Esophagus squamous epithelium (tissue), 5 donors: ENCODE data around the gene KRT72. TPM values are rescaled to one million over a fixed set of nuclear protein-coding genes. Genes with fewer than 3 reads are reported as not detected.

Source experiments
- DNase-seq: peaks from one replicate; lab custom pipeline; 2025; lab: John Stamatoyannopoulos, UW
- H3K27ac ChIP-seq, 4 donors: fragments of 200-600 bp; sonication (generic); one replicate each; pipeline ENCODE4 v1.5.1; 2016 to 2019; ENCODE audit warnings: mild to moderate bottlenecking in 1 of 4
- H3K27me3 ChIP-seq, 4 donors: fragments of 200-600 bp; sonication (generic); 1 replicate in 3 of 4; 2 replicates in 1 of 4; pipeline versions ENCODE4 v1.5.1 to v1.6.0; 2017 to 2021; ENCODE audit warnings: antibody characterized with exemption in 1 of 4
- H3K36me3 ChIP-seq, 3 donors: fragments of 200-600 bp; sonication (generic); one replicate each; pipeline ENCODE4 v1.5.1; 2016 to 2019
- H3K4me1 ChIP-seq, 3 donors: fragments of 200-600 bp; sonication (generic); one replicate each; pipeline ENCODE4 v1.5.1; 2017 to 2019
- H3K4me3 ChIP-seq, 4 donors: fragments of 200-600 bp; sonication (generic); 1 replicate in 3 of 4; 2 replicates in 1 of 4; pipeline ENCODE4 v1.5.1; 2016 to 2019; ENCODE audit warnings: mild to moderate bottlenecking in 2 of 4, moderate library complexity in 1 of 4
- H3K9me3 ChIP-seq, 3 donors: fragments of 200-600 bp; sonication (generic); one replicate each; pipeline ENCODE4 v1.5.1; 2016 to 2019
- POLR2A ChIP-seq, 4 donors: fragments of 450-650 bp; IDR thresholded peaks; one replicate each; pipeline ENCODE4 v1.6.1; 2017; ENCODE audit warnings: antibody characterized with exemption in 4 of 4, mild to moderate bottlenecking in 4 of 4, moderate library complexity in 3 of 4
- WGBS, 2 donors: methylation state at CpG; one replicate each; pipeline ENCODE4 v1.1.5; 2018; 5-methylcytosine and 5-hydroxymethylcytosine counted together
- intact Hi-C: fragments of 100-400 bp; cut with DNase I; formaldehyde crosslinking; loops from one replicate; pipeline ENCODE4 v1.15.0; 2022
- total RNA-seq, 4 donors: library from RNA; depleted of rRNA; stranded (reverse); fragments of >200 nt; gene quantifications; one replicate each; pipeline ENCODE4 v1.1.0, GENCODE V29; 2016
- TF ChIP-seq, protein P1 (sequence below), 6 experiments: fragments of 450-650 bp in 4 of 6; fragments of 200-600 bp in 2 of 6; sonication (generic) in 2 of 6; IDR thresholded peaks; one replicate each; pipeline ENCODE4 v1.5.1; 2016 to 2019; ENCODE audit warnings: antibody characterized with exemption in 6 of 6, mild to moderate bottlenecking in 4 of 6, moderate library complexity in 4 of 6
- donor health status: DM: yes; HTN: yes; CAD: no.

The KRT72 gene
- total RNA-seq, 4 donors from 2014 or later: not detected

DNA sequence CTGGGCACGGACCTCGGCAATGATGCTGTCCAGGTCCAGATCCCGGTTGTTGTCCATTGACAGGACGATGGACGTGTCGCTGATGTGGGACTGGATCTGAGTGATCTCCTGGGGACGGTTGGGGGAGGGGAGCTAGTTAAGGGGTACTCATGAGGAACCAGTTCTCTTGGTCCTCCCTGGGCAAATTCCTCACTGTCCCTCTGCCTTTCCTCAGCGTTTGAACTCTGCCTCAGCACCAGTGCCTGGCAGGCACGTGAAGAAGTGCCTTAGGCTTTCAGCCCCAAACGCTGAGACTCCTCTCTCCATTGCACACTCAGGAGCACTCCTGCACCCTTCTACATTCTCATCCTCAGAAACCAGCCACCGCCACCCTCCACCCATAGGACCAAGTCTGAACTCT is 9.7 kb downstream of the KRT72 start:
- Histone ChIP-seq H3K27me3 (peaks cover 0 to 18% (median 0%) of the 10 kb centered on the region in 4 donors), H3K9me3 (no peaks in the 10 kb centered on the region), H3K27ac (no peak overlapping the region), H3K4me3 (no peak overlapping the region), H3K36me3 (no peaks in the 10 kb centered on the region), H3K4me1 (no peaks in the 10 kb centered on the region)
- DNase-seq: no peak
- no peak for TF ChIP-seq POLR2A (IDR thresholded peaks at IDR 0.05)
- TF ChIP-seq, protein P1, sequence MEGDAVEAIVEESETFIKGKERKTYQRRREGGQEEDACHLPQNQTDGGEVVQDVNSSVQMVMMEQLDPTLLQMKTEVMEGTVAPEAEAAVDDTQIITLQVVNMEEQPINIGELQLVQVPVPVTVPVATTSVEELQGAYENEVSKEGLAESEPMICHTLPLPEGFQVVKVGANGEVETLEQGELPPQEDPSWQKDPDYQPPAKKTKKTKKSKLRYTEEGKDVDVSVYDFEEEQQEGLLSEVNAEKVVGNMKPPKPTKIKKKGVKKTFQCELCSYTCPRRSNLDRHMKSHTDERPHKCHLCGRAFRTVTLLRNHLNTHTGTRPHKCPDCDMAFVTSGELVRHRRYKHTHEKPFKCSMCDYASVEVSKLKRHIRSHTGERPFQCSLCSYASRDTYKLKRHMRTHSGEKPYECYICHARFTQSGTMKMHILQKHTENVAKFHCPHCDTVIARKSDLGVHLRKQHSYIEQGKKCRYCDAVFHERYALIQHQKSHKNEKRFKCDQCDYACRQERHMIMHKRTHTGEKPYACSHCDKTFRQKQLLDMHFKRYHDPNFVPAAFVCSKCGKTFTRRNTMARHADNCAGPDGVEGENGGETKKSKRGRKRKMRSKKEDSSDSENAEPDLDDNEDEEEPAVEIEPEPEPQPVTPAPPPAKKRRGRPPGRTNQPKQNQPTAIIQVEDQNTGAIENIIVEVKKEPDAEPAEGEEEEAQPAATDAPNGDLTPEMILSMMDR (IDR thresholded peaks at IDR 0.05): no peak
- 86 to 91% methylated on average over 11 of the region's 11 CpGs for WGBS, 2 donors
- intact Hi-C loops: no loop called here

DNA sequence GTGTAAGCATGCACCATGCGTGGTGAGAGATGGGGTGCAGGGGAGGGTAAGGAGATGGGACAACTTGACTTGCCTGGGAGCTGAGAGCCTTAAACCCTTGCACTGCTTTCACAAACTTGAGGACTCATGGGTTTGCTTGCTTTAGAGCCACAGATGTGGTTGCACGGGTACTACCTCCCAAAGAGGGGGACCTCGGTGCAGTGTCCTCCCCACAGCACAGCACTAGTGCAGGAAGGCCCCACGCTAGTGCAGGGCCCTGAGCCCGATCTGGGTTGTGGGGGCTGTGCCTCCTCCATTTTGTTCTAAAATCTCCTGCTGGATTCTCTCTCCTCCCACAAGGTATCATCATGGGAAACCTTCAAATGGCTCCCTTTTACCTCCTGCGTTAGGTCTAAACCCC is 11.2 kb downstream of the KRT72 start:
- no peaks in the 10 kb centered on the region for H3K36me3 ChIP-seq
- H3K27me3 ChIP-seq: peaks cover 0 to 18% (median 0%) of the 10 kb centered on the region in 4 donors
- intact Hi-C loops: no loop called here
- DNase-seq: no peak
- WGBS, 2 donors: 77 to 95% methylated on average over 5 of the region's 6 CpGs
- no peaks in the 10 kb centered on the region for H3K9me3 ChIP-seq
- no peaks in the 10 kb centered on the region for H3K4me1 ChIP-seq
- TF ChIP-seq POLR2A (IDR thresholded peaks at IDR 0.05): no peak
- TF ChIP-seq, protein P1 (IDR thresholded peaks at IDR 0.05): no peak
- no peak overlapping the region for H3K4me3 ChIP-seq
- no peak overlapping the region for H3K27ac ChIP-seq

DNA sequence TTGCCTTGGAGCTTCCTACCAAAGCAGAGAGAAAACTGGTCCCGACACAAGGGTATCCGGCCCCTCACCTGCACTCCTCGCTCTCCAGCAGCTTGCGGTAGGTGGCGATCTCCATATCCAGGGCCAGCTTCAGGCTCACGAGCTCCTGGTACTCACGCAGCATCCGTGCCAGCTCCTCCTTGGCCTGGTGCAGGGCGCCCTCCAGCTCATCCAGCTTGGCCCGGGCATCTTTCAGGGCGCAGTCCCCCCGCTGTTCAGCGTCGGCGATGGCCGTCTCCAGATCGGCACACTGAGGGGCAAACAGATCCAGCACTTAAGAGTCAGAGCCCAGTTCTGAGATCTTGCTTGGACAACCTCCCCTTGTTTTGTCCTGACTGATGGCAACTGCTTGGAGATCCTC is 13.7 kb downstream of the KRT72 start:
- WGBS, 2 donors: 84 to 92% methylated on average over 10 to 14 of the region's 17 CpGs
- intact Hi-C loops: no loop called here
- Histone ChIP-seq H3K27me3 (peaks cover 0 to 9% (median 0%) of the 10 kb centered on the region in 4 donors), H3K4me3 (no peak overlapping the region), H3K36me3 (no peaks in the 10 kb centered on the region), H3K9me3 (no peaks in the 10 kb centered on the region), H3K27ac (no peak overlapping the region), H3K4me1 (peaks cover 0 to 8% (median 4%) of the 10 kb centered on the region in 3 donors)
- DNase-seq: no peak
- TF ChIP-seq, protein P1 (IDR thresholded peaks at IDR 0.05): no peak
- TF ChIP-seq POLR2A (IDR thresholded peaks at IDR 0.05): no peak

DNA sequence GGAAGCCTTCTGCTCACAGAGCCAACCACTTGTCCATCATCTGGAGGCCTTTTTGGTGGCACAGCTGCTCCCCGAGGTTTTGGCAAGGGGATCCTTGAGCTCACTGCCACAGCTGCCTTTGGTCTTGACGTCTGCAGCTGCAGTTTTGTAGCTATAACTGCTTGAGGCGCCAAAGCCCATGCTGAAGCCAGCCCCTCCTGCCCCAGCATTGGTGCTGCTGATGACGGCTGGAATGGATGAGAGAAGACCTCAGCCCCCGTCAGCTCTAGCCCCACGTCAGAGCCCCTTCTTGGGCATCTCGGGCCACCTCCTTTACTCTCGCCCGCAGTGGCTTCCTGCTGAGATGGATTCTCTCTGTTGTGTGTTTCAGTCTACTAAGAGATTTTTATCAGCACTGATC is 15.3 kb downstream of the KRT72 start:
- H3K27me3 ChIP-seq: no peaks in the 10 kb centered on the region
- H3K36me3 ChIP-seq: no peaks in the 10 kb centered on the region
- 72 to 74% methylated on average over 8 to 9 of the region's 9 CpGs for WGBS, 2 donors
- no peak overlapping the region for H3K4me3 ChIP-seq
- no peak overlapping the region for H3K27ac ChIP-seq
- intact Hi-C loops: no loop called here
- no peaks in the 10 kb centered on the region for H3K9me3 ChIP-seq
- no peak for TF ChIP-seq POLR2A (IDR thresholded peaks at IDR 0.05)
- TF ChIP-seq, protein P1 (IDR thresholded peaks at IDR 0.05): no peak
- H3K4me1 ChIP-seq: peaks cover 12 to 24% (median 18%) of the 10 kb centered on the region in 3 donors
- DNase-seq: no peak

DNA sequence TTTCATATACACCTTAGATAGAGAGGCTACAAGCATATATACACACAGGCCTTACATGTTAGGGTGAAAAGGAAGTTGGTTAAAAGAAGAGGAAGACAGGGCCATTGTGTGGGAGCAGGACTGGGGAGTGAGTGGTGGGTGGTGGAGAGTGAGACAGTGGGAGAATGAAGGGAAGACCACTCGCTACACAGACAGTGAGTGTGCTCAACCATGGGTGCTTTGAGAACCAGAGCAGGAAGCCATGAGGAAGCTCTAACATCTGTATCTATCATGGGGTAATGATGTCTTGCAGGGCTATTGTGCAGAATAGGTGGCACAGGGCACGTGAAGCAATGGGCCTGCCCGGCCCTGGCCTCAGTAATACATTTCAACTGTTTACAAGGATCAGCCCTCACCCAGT is 16.2 kb downstream of the KRT72 start:
- Histone ChIP-seq H3K27me3 (no peaks in the 10 kb centered on the region), H3K27ac (no peak overlapping the region), H3K4me1 (peaks cover 17 to 33% (median 20%) of the 10 kb centered on the region in 3 donors), H3K36me3 (no peaks in the 10 kb centered on the region), H3K4me3 (no peak overlapping the region), H3K9me3 (no peaks in the 10 kb centered on the region)
- intact Hi-C loops: no loop called here
- no peak for TF ChIP-seq POLR2A (IDR thresholded peaks at IDR 0.05)
- 87 to 90% methylated on average over 3 of the region's 3 CpGs for whole genome bisulfite sequencing, 2 donors
- DNase-seq: no peak
